Esophagus muscularis mucosa (tissue), 3 donors: Measurements from ENCODE around the gene CYP27B1.

Experiments
- POLR2A ChIP-seq: fragments of 450-650 bp; IDR thresholded peaks from one replicate; pipeline ENCODE4 v1.6.1; 2017; ENCODE audit warnings: antibody characterized with exemption, moderate library complexity, mild to moderate bottlenecking, low read depth
- POLR2AphosphoS5 ChIP-seq, 2 donors: sonication (generic); formaldehyde crosslinking; IDR thresholded peaks; one replicate each; pipeline ENCODE4 v1.6.1; 2017; ENCODE audit warnings: antibody characterized with exemption in 2 of 2
- TF ChIP-seq, protein P1 (sequence below), 3 experiments: fragments of 200-600 bp in 2 of 3; fragments of 450-650 bp in 1 of 3; sonication (generic) in 2 of 3; IDR thresholded peaks; one replicate each; pipeline ENCODE4 v1.5.1; 2017 to 2019; ENCODE audit warnings: antibody characterized with exemption in 3 of 3, mild to moderate bottlenecking in 2 of 3, moderate library complexity in 1 of 3

DNA sequence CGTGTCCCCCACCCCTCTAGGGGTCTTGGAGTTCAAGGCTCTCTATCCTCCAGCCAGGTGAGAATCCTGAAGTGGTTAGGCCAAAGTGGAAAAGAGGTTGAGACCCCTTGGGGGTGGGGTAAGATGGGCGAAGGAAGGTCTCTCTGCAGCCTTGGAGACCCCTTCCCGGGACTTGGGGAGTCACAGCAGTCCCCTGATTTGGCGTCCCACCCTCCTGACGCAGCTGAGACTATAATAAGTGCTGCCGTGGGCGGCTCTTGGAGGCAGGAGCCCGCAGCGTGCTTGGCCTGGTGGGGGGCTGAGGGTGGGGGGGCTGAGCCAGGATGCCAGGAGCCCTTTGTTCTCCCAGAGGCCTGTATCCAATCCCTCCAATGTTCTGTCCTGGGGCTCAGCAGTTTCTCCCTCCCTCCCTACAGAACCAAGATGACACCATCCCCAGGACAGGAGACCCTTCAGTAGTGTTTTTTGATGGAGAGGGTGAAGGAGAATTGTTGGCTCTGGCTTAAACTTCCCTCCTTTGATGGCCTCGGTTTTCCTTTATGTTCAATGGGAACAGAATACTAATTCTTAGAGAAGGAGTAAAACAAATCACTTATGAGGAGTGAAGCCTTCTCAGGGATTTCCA, 26.9 kb downstream of the CYP27B1 start:
- TF ChIP-seq POLR2A (no peak), POLR2AphosphoS5 (IDR thresholded peaks at IDR 0.05) (no peak)
- TF ChIP-seq, protein P1, sequence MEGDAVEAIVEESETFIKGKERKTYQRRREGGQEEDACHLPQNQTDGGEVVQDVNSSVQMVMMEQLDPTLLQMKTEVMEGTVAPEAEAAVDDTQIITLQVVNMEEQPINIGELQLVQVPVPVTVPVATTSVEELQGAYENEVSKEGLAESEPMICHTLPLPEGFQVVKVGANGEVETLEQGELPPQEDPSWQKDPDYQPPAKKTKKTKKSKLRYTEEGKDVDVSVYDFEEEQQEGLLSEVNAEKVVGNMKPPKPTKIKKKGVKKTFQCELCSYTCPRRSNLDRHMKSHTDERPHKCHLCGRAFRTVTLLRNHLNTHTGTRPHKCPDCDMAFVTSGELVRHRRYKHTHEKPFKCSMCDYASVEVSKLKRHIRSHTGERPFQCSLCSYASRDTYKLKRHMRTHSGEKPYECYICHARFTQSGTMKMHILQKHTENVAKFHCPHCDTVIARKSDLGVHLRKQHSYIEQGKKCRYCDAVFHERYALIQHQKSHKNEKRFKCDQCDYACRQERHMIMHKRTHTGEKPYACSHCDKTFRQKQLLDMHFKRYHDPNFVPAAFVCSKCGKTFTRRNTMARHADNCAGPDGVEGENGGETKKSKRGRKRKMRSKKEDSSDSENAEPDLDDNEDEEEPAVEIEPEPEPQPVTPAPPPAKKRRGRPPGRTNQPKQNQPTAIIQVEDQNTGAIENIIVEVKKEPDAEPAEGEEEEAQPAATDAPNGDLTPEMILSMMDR (IDR thresholded peaks at IDR 0.05) = no peak
